Stimulated activated CD4-positive, alpha-beta T cell treated with anti-CD3 and anti-CD28 coated beads, Interleukin-1b, Interleukin-23, amount 100 ng/mL, for 4 hours (primary cell): ENCODE results near the gene ZNF225.
"Not testable (repeated sequence)": the region's sequence is repeated elsewhere in the genome, so short reads cannot be mapped to it uniquely, and the experiment has no call there.

Source experiments
- DNase-seq, 2 donors: peaks; one replicate each; pipeline ENCODE4 v3.0.0-alpha.2; 2020; ENCODE audit warnings: low read depth in 2 of 2

ZNF225 gene

GRCh38 chr19:44113138-44113783 lies at the start of gene ZNF225:
TSS of gene ZNF225 (plus strand) at chr19:44113399. CDS start at chr19:44115828, 2,429 bp downstream.
- peak; percentile 65 to 66 for DNase-seq

- no peak for DNase-seq
Observed at GRCh38 chr19:44066305-44066704, 46.9 kb upstream of the ZNF225 start.

- DNase-seq, result no peak
Observed at GRCh38 chr19:44069415-44069814, 43.8 kb upstream of the ZNF225 start.

- DNase-seq, result peak; percentile 66 to 73
Observed at GRCh38 chr19:44071824-44072542, 41.2 kb upstream of the ZNF225 start, which contains the start of gene ZNF284. TSS of gene ZNF284 (plus strand) at chr19:44072159. CDS start at chr19:44076390, 4,231 bp downstream.

- DNase-seq, result no peak
Observed at GRCh38 chr19:44072543-44073401, 40.4 kb upstream of the ZNF225 start.

GRCh38 chr19:44076325-44076724 lies 36.9 kb upstream of the ZNF225 start:
- DNase-seq, result no peak

GRCh38 chr19:44092108-44092507 lies 21.1 kb upstream of the ZNF225 start:
- DNase-seq, result no peak

- DNase-seq, result peak; percentile 60 to 71
Observed at GRCh38 chr19:44093931-44094765, 19.1 kb upstream of the ZNF225 start, which contains the start of gene ZNF224. TSS of gene ZNF224 (plus strand) at chr19:44094361. CDS start at chr19:44097874, 3,513 bp downstream.

GRCh38 chr19:44107751-44108150 lies 5.4 kb upstream of the ZNF225 start:
- no peak for DNase-seq

- no peak for DNase-seq
Observed at GRCh38 chr19:44109458-44109857, 3.7 kb upstream of the ZNF225 start.

- no peak for DNase-seq
Observed at GRCh38 chr19:44111910-44112463, 1.2 kb upstream of the ZNF225 start.

GRCh38 chr19:44112802-44113137 lies 429 bp upstream of the ZNF225 start:
- DNase-seq, result no peak

GRCh38 chr19:44113784-44114390 lies 688 bp downstream of the ZNF225 start:
- DNase-seq, result no peak

- not testable (repeated sequence) for DNase-seq
Observed at GRCh38 chr19:44121162-44121561, 8.0 kb downstream of the ZNF225 start.

- DNase-seq, result no peak
Observed at GRCh38 chr19:44131955-44132354, 18.8 kb downstream of the ZNF225 start.

- DNase-seq, result peak; percentile 51 to 64
Observed at GRCh38 chr19:44141191-44142058, 28.2 kb downstream of the ZNF225 start, which contains the start of gene ZNF234. TSS of gene ZNF234 (plus strand) at chr19:44141554. CDS start at chr19:44144633, 3,079 bp downstream.

- no peak for DNase-seq
Observed at GRCh38 chr19:44142059-44142433, 28.8 kb downstream of the ZNF225 start.

GRCh38 chr19:44149776-44150175 lies 36.6 kb downstream of the ZNF225 start:
- no peak for DNase-seq

GRCh38 chr19:44151491-44151890 lies 38.3 kb downstream of the ZNF225 start:
- no peak for DNase-seq

GRCh38 chr19:44156475-44156874 lies 43.3 kb downstream of the ZNF225 start:
- no peak for DNase-seq
